Omental fat pad (tissue), 4 donors: ENCODE data around the gene HNF1B. TPM values are rescaled to one million over a fixed set of nuclear protein-coding genes. Genes with fewer than 3 reads are reported as not detected.

Experiments
- ATAC-seq: fragments of 150-250 bp; one replicate; pipeline ENCODE4 v1.9.1; 2016; ENCODE audit warnings: mild to moderate bottlenecking, moderate library complexity; ENCODE audit not compliant: low FRiP score
- DNase-seq: peaks from one replicate; pipeline ENCODE4 v3.0.0-alpha.2; 2019; ENCODE audit warnings: low spot score
- CTCF ChIP-seq, 3 donors: fragments of 450-650 bp; IDR thresholded peaks; one replicate each; pipeline ENCODE4 v1.5.1; 2016 to 2017; ENCODE audit warnings: antibody characterized with exemption in 3 of 3, mild to moderate bottlenecking in 3 of 3, moderate library complexity in 2 of 3
- total RNA-seq, 4 donors: library from RNA; depleted of rRNA; stranded (reverse); fragments of >200 nt; gene quantifications; one replicate each; pipeline ENCODE4 v1.1.0, GENCODE V29; 2016

HNF1B gene
- total RNA-seq: not detected

- DNase-seq (no peak), ATAC-seq (no peak)
- TF ChIP-seq CTCF (IDR thresholded peaks at IDR 0.05): no peak
Observed at GRCh38 chr17:37744961-37745800, at the start of gene HNF1B. HNF1B (minus strand) TSS chr17:37745059; CDS start chr17:37744884, 175 bp downstream.

GRCh38 chr17:37792787-37793186, 47.9 kb upstream of the HNF1B start:
- ATAC-seq (no peak), DNase-seq (no peak)
- no peak for TF ChIP-seq CTCF (IDR thresholded peaks at IDR 0.05)

GRCh38 chr17:37791447-37792399, 46.9 kb upstream of the HNF1B start:
- no peak for TF ChIP-seq CTCF (IDR thresholded peaks at IDR 0.05)
- ATAC-seq (no peak), DNase-seq (no peak)

- ATAC-seq (no peak), DNase-seq (no peak)
- TF ChIP-seq CTCF (IDR thresholded peaks at IDR 0.05): no peak
Observed at GRCh38 chr17:37789771-37790541, 45.1 kb upstream of the HNF1B start.

- ATAC-seq: no peak
- no peak for DNase-seq
- no peak for TF ChIP-seq CTCF (IDR thresholded peaks at IDR 0.05)
Observed at GRCh38 chr17:37789021-37789565, 44.2 kb upstream of the HNF1B start.

- ATAC-seq: no peak
- no peak for TF ChIP-seq CTCF (IDR thresholded peaks at IDR 0.05)
Observed at GRCh38 chr17:37788526-37788925, 43.7 kb upstream of the HNF1B start.

More at GRCh38 chr17:37788526-37788925, 43.7 kb upstream of the HNF1B start:
- no peak for DNase-seq
